ENCODE results near the gene ATAT1.

Gene ATAT1

GRCh38 chr6:30635834-30636233, 9.2 kb downstream of the ATAT1 start:
- no peak overlapping the region for H3K27ac Mint-ChIP-seq
- peaks cover 63% of the 10 kb centered on the region for H3K36me3 Mint-ChIP-seq (ENCODE audit: low read depth)
- no peaks in the 10 kb centered on the region for H3K4me1 Mint-ChIP-seq
- TF ChIP-seq CTCF (IDR thresholded peaks at IDR 0.05; ENCODE audit: unreplicated experiment in 3 of 3): no peak
- no peaks in the 10 kb centered on the region for H3K9me3 Mint-ChIP-seq
- no peak overlapping the region for H3K4me3 Mint-ChIP-seq
- no peaks in the 10 kb centered on the region for H3K27me3 Mint-ChIP-seq (ENCODE audit: low read depth)

- Mint-ChIP-seq H3K36me3 (ENCODE audit: low read depth) (peaks cover 67% of the 10 kb centered on the region), H3K9me3 (no peaks in the 10 kb centered on the region), H3K4me3 (no peak overlapping the region), H3K27ac (no peak overlapping the region), H3K27me3 (ENCODE audit: low read depth) (no peaks in the 10 kb centered on the region), H3K4me1 (no peaks in the 10 kb centered on the region)
- no peak for TF ChIP-seq CTCF (IDR thresholded peaks at IDR 0.05; ENCODE audit: unreplicated experiment in 3 of 3)
Measured at GRCh38 chr6:30640481-30640880, 13.8 kb downstream of the ATAT1 start.

GRCh38 chr6:30641048-30641447, 14.4 kb downstream of the ATAT1 start:
- H3K4me1 Mint-ChIP-seq: peaks cover under 1% of the 10 kb centered on the region
- no peak for TF ChIP-seq CTCF (IDR thresholded peaks at IDR 0.05; ENCODE audit: unreplicated experiment in 3 of 3)

GRCh38 chr6:30643656-30644055, 17.0 kb downstream of the ATAT1 start:
- no peak for TF ChIP-seq CTCF (IDR thresholded peaks at IDR 0.05; ENCODE audit: unreplicated experiment in 3 of 3)
- peaks cover 14% of the 10 kb centered on the region for H3K4me1 Mint-ChIP-seq
- H3K9me3 Mint-ChIP-seq: no peaks in the 10 kb centered on the region
- no peak overlapping the region for H3K4me3 Mint-ChIP-seq
- peak overlapping the region in 1 of 3 experiments; percentile 15 for H3K27ac Mint-ChIP-seq
- H3K27me3 Mint-ChIP-seq (ENCODE audit: low read depth): no peaks in the 10 kb centered on the region
- H3K36me3 Mint-ChIP-seq (ENCODE audit: low read depth): peaks cover 59% of the 10 kb centered on the region

More at GRCh38 chr6:30641048-30641447, 14.4 kb downstream of the ATAT1 start:
- Mint-ChIP-seq H3K36me3 (ENCODE audit: low read depth) (peaks cover 67% of the 10 kb centered on the region), H3K27ac (no peak overlapping the region), H3K9me3 (no peaks in the 10 kb centered on the region), H3K27me3 (ENCODE audit: low read depth) (no peaks in the 10 kb centered on the region), H3K4me3 (no peak overlapping the region)

GRCh38 chr6:30644769-30645168, 18.1 kb downstream of the ATAT1 start:
- H3K9me3 Mint-ChIP-seq: no peaks in the 10 kb centered on the region
- no peak for TF ChIP-seq CTCF (IDR thresholded peaks at IDR 0.05; ENCODE audit: unreplicated experiment in 3 of 3)
- peaks cover 14% of the 10 kb centered on the region for H3K4me1 Mint-ChIP-seq
- no peaks in the 10 kb centered on the region for H3K27me3 Mint-ChIP-seq (ENCODE audit: low read depth)
- peaks cover 55% of the 10 kb centered on the region for H3K36me3 Mint-ChIP-seq (ENCODE audit: low read depth)
- no peak overlapping the region for H3K4me3 Mint-ChIP-seq
- H3K27ac Mint-ChIP-seq: peak overlapping the region in 1 of 3 experiments; percentile 21

GRCh38 chr6:30645989-30646388, 19.3 kb downstream of the ATAT1 start:
- H3K27me3 Mint-ChIP-seq (ENCODE audit: low read depth): no peaks in the 10 kb centered on the region
- TF ChIP-seq CTCF (IDR thresholded peaks at IDR 0.05; ENCODE audit: unreplicated experiment in 3 of 3): no peak
- no peaks in the 10 kb centered on the region for H3K9me3 Mint-ChIP-seq
- H3K4me1 Mint-ChIP-seq: peaks cover 14% of the 10 kb centered on the region
- peak overlapping the region; percentile 88 to 98 (median 95) for H3K4me3 Mint-ChIP-seq
- H3K27ac Mint-ChIP-seq: peak overlapping the region; percentile 27 to 96 (median 54)
- H3K36me3 Mint-ChIP-seq (ENCODE audit: low read depth): peaks cover 50% of the 10 kb centered on the region

Data from nephron (organoid).